Left colon (tissue), 2 donors: ENCODE results near the gene CCDC197. TPM values are rescaled to one million over a fixed set of nuclear protein-coding genes. Genes with fewer than 3 reads are reported as not detected.

Experiments
- ATAC-seq: fragments of 200-7000 bp; cut with Tn5 transposase; one replicate; pipeline ENCODE4 v1.9.1; 2020; ENCODE audit warnings: mild to moderate bottlenecking, moderate library complexity
- DNase-seq, 2 donors: peaks; one replicate each; pipeline ENCODE4 v3.0.0-alpha.2; 2020
- intact Hi-C, 2 donors: fragments of 100-400 bp; cut with DNase I in 1 of 2; cut with micrococcal nuclease in 1 of 2; formaldehyde crosslinking; loops; one replicate each; pipeline versions ENCODE4 v1.11.2 to v1.14.0; 2022; cut with DNase I, micrococcal nuclease
- total RNA-seq, 2 donors: library from RNA; stranded (reverse); fragmentation: NEBNext Ultra II Directional; extraction: Animal tissue kit (Norgen Biotek cat#: 25700); gene quantifications; one replicate each; pipeline ENCODE4 v1.2.1, GENCODE V29; 2021
- donor health status: DM: no; HTN: no; CAD: no.
- donor health status: DM: yes; HTN: yes; CAD: no.

Gene CCDC197
- total RNA-seq, 2 donors from 2014 or later, result not detected

GRCh38 chr14:93991649-93992048, 5.5 kb upstream of the CCDC197 start:
- ATAC-seq (no peak), DNase-seq (no peak)
- intact Hi-C loops, result no loop called here

GRCh38 chr14:93993382-93993781, 3.7 kb upstream of the CCDC197 start:
- DNase-seq, result no peak
- intact Hi-C loops, result no loop called here

GRCh38 chr14:93994919-93995682, 2.0 kb upstream of the CCDC197 start:
- intact Hi-C loops, result no loop called here
- ATAC-seq (no peak), DNase-seq (peak in 1 of 2 donors; percentile 53)

More at GRCh38 chr14:93993382-93993781, 3.7 kb upstream of the CCDC197 start:
- no peak for ATAC-seq

GRCh38 chr14:93996130-93996695, 888 bp upstream of the CCDC197 start:
- ATAC-seq (no peak), DNase-seq (no peak)
- intact Hi-C loops, result no loop called here

GRCh38 chr14:93997916-93998870, 1.1 kb downstream of the CCDC197 start:
- intact Hi-C loops, result no loop called here
- peak in 1 of 2 donors; percentile 36 for DNase-seq
- peak; percentile 85 for ATAC-seq

GRCh38 chr14:93998871-93999403, 1.8 kb downstream of the CCDC197 start:
- intact Hi-C loops, result no loop called here
- DNase-seq, result no peak
- no peak for ATAC-seq

- DNase-seq (no peak), ATAC-seq (no peak)
- intact Hi-C loops, result no loop called here
Observed at GRCh38 chr14:93999573-93999972, 2.5 kb downstream of the CCDC197 start.

GRCh38 chr14:94000267-94000666, 3.2 kb downstream of the CCDC197 start:
- ATAC-seq, result no peak
- intact Hi-C loops, result loop anchor here (5.0 to 10.0 kb wide), 2 partner anchors 55 to 63 kb away; no protein-coding TSS in a partner anchor
- DNase-seq, result no peak

- intact Hi-C loops, result loop anchor here (5.0 to 10.0 kb wide), 2 partner anchors 56 to 64 kb away; no protein-coding TSS in a partner anchor
- DNase-seq (no peak), ATAC-seq (no peak)
Observed at GRCh38 chr14:94001016-94001415, 3.9 kb downstream of the CCDC197 start.

GRCh38 chr14:94001501-94002396, 4.6 kb downstream of the CCDC197 start:
- intact Hi-C loops, result loop anchor here (5.0 to 10.0 kb wide), 2 partner anchors 57 to 64 kb away; no protein-coding TSS in a partner anchor
- ATAC-seq (peak; percentile 82), DNase-seq (peak; percentile 46 to 56)

- intact Hi-C loops, result loop anchor here (5.0 to 10.0 kb wide), 2 partner anchors 59 to 66 kb away; no protein-coding TSS in a partner anchor
- DNase-seq (no peak), ATAC-seq (no peak)
Observed at GRCh38 chr14:94003397-94003796, 6.3 kb downstream of the CCDC197 start.

- intact Hi-C loops, result loop anchor here (5.0 to 10.0 kb wide), 2 partner anchors 59 to 67 kb away; no protein-coding TSS in a partner anchor
- ATAC-seq (no peak), DNase-seq (no peak)
Observed at GRCh38 chr14:94004015-94004414, 6.9 kb downstream of the CCDC197 start.

- intact Hi-C loops, result loop anchor here in 1 of 2 donors (10.0 kb wide), 1 partner anchor 61 kb away; no protein-coding TSS in a partner anchor
- DNase-seq, result no peak
- ATAC-seq, result no peak
Observed at GRCh38 chr14:94005324-94006073, 8.4 kb downstream of the CCDC197 start.

- DNase-seq (no peak), ATAC-seq (no peak)
- intact Hi-C loops, result loop anchor here in 1 of 2 donors (10.0 kb wide), 1 partner anchor 63 kb away; no protein-coding TSS in a partner anchor
Observed at GRCh38 chr14:94008234-94008633, 11.1 kb downstream of the CCDC197 start.

- DNase-seq, result no peak
- intact Hi-C loops, result loop anchor here in 1 of 2 donors (10.0 kb wide), 1 partner anchor 65 kb away; no protein-coding TSS in a partner anchor
- no peak for ATAC-seq
Observed at GRCh38 chr14:94009767-94010166, 12.7 kb downstream of the CCDC197 start.

- DNase-seq (no peak), ATAC-seq (no peak)
- intact Hi-C loops, result no loop called here
Observed at GRCh38 chr14:94010625-94011024, 13.5 kb downstream of the CCDC197 start.

- intact Hi-C loops, result no loop called here
- no peak for DNase-seq
Observed at GRCh38 chr14:94011795-94012194, 14.7 kb downstream of the CCDC197 start.

More at GRCh38 chr14:94011795-94012194, 14.7 kb downstream of the CCDC197 start:
- no peak for ATAC-seq
